HG03342 (cell line): Measurements from ENCODE around the gene SPECC1.
"Not testable (repeated sequence)": the region's sequence is repeated elsewhere in the genome, so short reads cannot be mapped to it uniquely, and the experiment has no call there.

Source experiments
- ATAC-seq: cut with Tn5 transposase; IDR thresholded peaks from one replicate; pipeline ENCODE4 v1.9.1; 2021; ENCODE audit warnings: mild to moderate bottlenecking, moderate library complexity; ENCODE audit not compliant: unreplicated experiment

Gene SPECC1

DNA sequence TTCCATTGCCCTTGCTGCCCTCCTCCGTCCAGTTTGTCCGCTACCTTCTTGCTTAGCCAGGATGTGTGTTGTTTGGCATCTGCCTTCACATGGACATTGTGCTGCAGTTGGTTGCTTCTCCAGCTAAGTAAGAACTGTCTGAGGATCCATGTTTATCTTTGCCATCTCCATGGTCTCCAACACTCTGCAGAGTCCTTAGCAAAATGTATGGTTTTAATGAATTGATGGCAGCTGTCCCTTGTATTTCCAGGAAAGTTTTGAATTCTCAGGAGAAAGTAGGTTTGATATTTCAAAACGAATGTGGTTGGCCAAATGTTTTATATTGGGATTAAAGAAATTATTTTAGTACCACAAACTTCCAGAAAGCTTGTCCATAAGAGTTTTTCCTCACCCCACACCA is 160.9 kb downstream of the SPECC1 start:
- ATAC-seq, result no peak

DNA sequence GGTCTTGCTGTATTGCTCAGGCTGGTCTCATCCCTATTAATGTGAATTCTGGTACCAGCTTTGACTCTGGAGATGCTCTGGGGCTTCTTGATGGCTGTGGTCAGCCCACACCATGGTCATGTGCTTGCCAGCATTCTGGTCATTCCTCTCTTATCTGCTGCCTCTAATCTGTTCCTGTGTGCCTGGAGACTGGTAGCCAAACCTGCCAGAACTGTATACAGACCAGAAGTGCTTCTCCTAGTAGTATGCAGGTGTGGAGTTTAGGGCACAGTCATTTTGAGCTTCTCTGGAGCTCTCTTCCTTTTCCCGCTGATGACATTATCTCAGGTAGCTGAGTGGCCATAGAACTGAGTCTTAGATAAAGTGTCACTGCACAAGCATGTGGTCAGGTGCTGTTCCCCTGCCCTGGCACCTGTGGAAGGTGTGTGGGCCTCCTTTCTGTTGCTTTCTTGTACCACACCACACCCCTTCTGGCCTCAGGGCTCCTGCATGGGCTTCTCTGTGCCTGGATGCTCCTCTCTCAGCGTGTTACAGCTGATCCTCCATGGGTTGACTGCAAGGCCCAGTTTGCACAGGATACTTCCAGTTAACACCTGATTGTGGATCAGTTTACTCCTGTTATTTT is 162.7 kb downstream of the SPECC1 start:
- ATAC-seq, result no peak

DNA sequence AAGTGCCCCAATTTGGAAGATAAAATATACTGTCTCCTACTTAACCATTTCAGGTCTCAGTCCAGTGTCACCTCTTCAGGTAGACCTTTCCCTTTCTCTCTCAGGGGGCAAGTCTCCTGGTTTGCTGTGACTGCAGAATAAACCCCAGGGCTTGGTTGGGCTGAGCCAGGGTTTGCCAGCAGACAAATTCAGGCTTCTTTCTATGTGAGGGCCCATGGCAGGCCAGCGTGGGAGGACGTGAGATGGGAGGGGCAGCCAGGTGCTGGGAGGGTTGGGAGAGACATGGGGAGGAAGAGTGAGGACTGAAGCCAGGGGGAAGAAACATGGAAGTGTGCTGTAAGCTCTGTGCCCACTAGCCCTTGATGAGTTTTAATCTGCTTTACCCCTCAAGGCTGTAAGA is 163.2 kb downstream of the SPECC1 start:
- ATAC-seq, result no peak

DNA sequence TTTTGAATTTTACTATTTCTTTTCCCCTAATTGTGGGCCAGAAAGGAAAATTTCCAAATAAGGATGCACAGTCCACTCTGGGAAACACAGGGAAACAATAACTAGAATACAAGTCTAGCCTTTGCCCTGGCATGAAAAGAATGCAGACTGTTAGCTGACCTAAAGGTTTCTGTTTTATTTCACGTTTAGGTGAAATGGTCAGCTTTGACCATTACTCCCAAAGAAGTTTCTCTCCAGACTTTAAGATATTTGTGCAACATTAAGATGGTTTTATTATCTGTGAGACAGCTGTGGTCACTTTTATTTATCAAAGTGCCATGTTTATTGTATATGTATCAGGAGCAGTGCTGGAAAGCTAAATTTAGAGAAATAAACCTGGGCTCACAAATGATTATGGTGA is 163.9 kb downstream of the SPECC1 start:
- no peak for ATAC-seq

DNA sequence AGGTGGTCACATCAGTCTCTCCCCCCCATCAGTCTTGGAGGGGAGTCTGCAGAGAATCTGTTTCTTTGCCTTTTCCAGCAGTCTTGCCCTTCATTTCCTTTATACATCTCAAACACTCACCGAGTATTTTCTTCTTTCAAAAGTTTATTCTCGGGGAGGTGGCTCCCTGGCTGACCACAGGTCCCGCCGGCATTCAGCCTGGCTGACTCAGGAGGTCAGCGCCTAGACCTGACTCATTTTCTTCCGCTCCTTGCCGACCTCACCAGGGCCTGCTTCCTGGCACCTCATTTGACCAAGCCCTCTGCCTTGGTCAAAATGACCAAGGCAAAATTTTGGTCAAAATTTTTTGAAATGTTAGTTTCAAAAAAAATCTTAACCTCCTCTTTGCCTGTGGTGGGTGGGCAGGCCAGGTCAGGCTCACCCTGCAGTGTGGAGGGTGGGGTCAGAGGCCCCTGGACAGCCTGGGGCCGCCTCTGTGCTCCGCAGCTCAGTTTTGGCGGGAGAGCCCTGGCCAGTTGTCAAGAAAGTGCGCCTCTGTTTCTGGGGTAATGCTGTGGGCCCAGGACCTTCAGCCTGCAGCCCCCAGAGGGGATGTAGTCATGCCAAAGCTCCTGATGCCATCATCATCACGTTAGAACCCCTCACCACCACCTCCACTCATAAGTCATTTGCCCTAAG is 165.6 kb downstream of the SPECC1 start:
- no peak for ATAC-seq

DNA sequence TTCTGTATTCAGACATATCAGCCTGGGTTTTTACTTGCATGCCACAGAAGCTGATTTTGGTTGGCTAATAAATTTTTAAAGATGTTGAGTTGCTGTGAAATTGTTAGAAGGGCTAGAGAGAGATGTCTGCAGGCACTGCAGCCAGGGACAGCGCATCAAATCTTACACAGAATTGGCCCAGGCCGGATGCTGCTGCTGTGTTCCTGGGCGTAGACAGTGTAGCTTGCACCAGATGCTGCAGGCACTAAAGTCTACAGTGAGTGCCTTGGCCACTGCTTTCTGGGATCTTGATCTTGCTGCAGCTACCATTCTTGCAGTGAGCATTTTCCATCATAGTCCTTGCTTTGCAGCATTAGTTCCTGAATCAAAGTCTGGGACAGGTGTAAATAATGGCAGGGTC is 169.9 kb downstream of the SPECC1 start:
- ATAC-seq, result no peak

DNA sequence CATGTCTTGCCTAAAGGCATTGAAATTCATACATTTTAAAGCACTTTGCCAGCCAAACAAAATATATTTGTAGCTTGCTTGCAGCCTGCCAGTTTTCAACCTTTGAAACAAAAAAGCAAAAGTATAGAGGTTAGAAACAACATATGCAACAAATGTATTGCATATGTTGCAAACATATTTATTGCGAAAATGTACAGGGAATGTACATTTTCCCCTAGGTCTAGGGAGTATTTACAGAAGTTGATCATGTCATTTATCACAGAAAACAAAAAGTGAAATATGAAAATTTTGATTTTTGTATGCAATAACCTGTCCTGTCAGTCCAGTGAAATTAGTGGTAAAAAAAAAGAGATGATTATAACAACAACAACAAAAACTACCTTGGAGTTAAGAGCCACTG is 171.5 kb downstream of the SPECC1 start:
- ATAC-seq, result no peak

DNA sequence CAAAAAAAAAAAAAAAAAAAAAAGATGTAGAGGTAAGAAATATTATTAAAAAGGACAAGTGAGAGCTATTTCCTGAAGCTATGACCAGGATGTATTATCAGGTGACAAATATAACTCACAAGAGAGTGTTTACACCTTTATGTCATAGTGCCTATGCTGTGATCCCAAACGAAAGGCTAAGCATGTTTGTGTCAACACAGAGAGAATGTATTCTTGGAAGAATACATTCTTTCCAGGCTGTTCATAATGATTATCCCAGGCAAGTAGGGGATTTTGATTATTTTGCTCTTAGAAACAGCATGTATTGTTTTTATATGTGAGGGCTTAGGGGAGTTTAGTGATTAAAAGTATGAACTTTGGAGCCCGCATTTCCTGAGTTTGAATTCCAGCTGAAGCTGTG is 175.0 kb downstream of the SPECC1 start:
- ATAC-seq, result no peak

DNA sequence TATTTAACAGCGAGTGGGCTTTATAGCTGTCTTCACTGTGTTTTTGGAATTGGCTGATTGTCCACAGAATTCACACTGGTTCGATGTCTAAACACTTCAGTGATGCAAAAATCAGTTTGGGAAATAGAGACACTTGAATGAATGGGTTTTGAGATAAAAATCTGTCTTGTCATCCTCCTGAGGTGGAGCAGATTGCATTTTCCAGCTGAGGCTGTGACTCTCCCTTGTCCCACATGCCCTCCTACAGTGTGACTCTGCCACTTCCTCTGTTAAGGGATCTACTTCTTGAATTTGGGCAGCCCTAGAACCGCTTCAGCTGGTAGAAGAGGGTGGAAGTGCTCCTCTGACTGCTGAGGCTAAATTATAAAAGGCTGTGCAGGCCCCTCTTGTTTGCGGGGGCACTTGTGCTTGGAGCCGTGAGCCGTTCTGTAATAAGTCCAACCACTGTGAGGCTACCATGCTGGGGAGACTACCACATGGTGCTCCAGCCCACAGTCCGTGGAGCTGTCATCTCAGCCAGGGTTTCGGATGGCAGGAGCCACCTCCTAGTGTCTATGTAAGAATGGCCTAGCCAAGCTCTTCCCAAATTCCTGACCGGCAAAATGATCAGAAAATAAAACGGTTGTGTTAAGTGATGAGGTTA is 175.9 kb downstream of the SPECC1 start:
- no peak for ATAC-seq

DNA sequence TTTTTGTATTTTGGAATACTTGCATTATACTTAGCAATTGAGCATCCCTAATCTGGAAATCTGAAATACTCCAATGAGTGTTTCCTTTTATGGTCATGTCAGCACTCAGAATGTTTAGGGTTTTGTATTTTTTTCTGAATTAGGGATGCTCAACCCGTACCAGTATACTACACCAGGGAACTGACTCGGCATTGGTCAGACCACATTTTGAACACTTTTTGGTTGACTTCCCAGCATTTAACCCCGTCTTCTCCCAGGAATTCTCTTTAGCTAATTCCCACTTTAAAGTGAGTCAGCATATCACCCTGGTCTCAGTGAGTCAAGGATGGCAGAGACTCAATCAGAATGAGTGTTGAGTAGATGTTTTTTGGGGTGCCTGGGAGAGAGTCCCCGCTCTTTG is 177.9 kb downstream of the SPECC1 start:
- no peak for ATAC-seq

DNA sequence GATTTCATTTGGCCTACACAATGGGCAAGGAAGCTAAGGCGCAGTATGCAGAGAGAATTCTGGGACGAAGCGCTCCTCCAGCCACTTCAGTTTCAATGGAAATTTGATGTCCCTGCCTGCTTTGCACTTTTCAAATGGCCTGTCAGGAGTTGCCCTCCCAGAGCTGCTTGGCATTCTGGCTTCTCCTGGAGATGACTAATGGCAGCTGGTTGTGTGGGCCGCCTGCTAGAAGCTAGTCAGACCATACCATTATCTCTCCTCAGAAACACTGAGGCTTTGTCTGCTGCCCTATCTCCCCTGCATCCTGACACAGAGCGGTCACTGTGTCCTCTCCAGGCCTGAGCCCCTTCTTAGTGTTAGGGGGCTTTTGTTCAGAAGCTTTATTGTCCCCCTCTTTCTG is 180.1 kb downstream of the SPECC1 start:
- no peak for ATAC-seq

DNA sequence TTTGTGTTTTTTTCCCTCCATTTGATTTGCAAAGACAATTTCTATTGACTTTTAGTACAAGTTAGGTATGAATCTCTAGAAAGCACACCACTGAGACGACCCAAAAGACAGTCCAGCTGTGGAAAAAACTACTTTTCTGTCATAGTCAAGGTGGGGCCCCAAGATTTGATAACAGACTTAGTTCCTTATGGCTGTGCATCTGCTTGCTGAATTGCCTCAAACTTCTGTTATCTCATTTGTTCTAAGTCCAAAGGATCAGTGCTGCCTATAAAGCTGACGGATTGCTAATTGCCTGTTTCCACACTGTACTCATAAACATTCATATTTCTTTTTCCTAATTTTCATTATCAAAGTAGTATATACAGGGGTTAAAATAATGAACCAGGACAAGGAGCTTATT is 180.8 kb downstream of the SPECC1 start:
- ATAC-seq, result no peak

DNA sequence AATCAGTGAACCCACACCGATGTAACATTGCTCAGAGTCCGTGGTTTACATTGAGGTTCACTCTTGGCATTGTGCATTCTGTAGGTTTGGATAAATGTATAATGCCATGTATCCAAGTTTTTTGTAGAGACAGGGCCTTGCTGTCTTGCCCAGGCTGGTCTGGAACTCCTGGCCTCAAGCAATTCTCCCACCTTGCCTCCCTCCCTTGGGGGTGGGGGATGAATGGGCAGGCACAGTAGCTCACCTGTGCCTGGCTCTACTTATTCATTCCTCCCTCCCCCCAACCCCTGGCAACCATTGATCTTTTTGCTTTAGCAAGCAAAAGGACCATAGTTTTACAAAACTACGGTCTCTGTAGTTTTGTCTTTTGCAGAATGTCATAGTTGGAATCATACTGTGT is 181.4 kb downstream of the SPECC1 start:
- ATAC-seq, result no peak

DNA sequence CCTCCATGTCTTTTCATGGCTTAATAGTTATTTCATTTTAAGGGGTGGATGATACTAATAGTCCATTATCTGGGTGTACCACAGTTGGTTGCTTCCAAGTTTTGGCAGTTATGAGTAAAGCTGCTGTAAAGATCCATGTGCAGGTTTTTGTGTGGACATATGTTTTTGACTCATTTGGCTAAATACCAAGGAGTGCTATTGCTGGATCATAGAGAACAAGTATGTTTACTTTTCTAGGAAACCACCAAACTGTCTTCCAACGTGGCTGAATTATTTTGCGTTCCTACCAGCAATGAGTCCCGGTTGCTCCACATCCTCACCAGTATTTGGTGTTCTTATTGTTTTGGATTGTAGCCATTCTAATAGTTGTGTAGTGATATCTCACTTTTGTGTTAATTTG is 181.9 kb downstream of the SPECC1 start:
- no peak for ATAC-seq

DNA sequence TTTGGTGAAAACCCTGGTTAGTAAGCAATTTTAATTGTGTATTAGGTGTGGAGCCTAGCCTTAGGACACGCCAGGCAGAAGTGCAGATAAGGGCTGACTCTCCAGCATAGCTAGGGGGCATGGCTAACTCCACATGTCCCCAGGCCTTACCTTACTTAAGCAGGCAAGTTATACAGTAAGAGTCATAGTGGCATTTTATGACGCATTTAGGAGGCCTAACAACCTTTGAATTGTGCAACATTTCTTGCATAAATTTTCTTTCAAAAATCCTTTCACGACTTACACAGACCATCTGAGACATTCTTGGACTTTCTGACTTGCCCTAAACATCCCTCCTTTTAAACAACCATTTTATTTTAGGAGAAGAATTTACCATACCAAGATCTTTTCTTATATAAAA is 187.1 kb downstream of the SPECC1 start:
- not testable (repeated sequence) for ATAC-seq

DNA sequence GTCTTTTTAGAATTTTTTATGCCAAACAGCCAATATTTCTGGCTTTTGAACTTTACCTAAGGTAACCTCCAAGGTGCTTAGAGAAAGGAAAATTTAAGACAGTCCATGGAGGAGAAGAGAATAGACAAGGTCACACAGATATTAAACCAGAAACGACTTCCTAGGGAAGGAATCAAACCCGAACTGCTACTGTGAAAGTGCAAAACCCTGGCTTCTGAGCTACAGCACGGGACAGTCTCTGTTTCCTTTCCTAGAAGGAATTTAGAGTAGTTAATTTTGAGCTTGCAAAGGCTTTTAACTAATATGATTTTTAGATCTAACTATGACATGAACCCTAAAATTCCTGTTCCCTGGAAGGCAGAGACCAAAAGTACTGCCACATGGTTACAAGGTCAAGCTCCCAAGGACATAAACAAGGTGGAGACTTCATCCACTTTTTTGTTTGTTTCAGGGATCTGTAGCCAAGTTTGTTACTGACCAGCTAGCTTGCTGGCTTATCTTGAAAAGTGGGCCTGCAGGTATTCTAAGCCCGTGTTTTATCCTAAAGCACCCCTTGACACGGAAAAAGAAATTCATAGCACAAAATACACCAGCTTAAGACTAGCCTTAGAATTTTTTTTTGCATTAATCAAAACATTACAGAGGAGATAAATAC is 188.2 kb downstream of the SPECC1 start:
- ATAC-seq, result no peak

DNA sequence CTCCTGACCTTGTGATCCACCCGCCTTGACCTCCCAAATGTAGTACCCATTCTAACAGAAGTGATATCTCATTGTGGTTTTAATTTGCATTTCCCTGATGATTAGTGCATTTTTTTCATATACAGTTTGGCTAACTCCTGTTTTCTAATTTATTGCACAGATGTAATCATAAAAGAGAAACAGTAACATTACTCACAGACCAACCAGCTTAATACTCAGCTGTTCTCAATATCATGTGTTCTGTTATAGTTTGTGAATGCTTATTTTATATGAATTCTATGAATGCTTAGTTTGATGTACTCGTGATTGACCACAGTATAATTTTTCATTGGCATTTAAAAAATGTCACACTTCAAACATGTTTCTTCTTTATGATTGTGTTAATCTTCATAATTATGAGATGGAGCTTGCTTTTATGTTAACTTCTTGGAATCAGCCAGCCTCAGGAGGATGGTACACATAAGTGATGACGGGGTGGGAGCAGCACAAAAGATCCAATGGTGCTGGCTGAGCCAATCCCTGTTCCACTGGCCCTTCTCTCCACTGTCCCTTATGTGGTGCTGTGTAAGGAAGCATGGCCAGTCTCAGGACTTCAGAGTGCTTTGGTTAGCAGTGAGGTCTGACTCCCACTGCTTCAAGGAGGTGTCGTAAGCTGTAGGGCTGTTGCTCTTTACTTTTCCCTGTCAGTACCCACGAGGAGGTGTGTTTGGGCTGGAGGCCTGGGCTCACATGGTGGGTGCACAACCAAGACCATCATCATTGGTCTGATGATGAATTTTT is 191.0 kb downstream of the SPECC1 start:
- no peak for ATAC-seq

DNA sequence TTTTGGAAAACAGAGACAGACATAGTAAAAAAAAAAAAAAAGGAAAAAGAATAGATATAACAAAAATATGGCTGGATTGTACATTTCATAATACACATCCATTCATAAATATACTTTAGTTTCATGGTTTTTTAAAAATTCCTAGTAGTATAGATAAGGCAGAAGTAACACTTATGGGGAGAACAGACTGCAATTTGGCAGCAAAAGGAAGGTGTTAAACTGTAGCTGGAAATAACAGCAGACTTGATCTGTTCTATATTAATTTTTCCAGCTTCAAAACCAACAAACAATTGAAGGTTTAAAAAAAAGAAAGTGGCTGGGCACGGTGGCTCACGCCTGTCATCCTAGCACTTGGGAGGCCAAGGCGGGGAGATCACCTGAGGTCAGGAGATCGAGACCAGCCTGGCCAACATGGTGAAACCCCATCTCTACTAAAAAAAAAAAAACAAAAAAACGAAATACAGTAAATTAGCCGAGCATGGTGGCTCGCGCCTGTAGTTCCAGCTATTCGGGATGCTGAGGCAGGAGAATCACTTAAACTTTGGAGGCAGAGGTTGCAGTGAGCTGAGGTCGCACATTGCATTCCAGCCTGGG is 191.8 kb downstream of the SPECC1 start:
- ATAC-seq, result no peak

DNA sequence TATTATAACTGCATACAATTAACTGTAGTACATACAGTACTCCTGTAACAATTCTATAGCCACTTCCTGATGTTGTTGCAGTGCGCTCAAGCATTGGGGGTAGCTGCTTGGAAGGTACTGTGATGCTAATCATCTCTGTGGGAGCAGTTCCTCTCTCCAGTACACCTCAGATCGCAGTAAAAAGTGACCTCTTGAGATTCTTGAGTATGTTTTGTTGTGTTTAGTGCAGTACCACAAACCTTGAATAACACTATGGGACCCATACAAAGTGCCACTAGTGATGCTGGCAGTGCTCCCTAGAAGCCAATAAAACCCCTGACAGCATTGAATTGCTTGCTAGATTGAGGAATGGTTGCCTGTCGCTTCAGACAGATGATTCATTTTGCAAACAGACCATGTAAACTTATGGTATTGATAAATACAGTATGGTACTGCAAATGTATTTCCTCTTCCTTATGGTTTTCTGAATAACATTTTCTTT is 193.0 kb downstream of the SPECC1 start:
- no peak for ATAC-seq

DNA sequence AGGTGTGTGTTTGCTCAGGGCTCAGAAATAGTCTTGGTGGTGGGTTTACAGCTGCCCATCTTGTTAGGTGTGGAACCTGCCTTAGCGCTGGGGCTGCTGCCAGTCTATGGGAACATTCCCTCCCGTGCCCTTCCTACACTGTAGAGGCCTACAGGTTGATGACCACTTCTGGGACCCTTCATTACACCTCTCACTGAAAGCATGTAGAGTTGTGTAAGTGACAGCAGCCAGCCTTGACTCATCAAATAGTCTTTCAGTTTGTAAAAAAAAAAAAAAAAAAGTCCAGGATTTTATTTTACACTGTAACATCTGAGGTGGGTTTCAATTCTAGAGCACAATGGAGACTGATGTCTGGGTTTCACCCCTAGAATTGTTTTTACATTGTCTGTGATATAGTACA is 193.9 kb downstream of the SPECC1 start:
- ATAC-seq, result no peak
